Effector memory CD4-positive, alpha-beta T cell (primary cell): ENCODE measurements around the gene FOXE1.

Source experiments
- DNase-seq, 3 donors: peaks; one replicate each; pipeline ENCODE4 v3.0.0-alpha.2; 2020
- H3K27ac ChIP-seq: 2 replicates; pipeline ENCODE4 v1.7.0; 2013; ENCODE audit warnings: mild to moderate bottlenecking, low read length, moderate library complexity; ENCODE audit not compliant: insufficient read depth, poor library complexity, severe bottlenecking
- H3K27me3 ChIP-seq: replicated peaks from 2 replicates; pipeline ENCODE4 v1.7.0; 2013; ENCODE audit warnings: mild to moderate bottlenecking, low read length; ENCODE audit not compliant: insufficient read depth, control insufficient read depth, poor library complexity, severe bottlenecking
- H3K36me3 ChIP-seq: 2 replicates; pipeline ENCODE4 v1.7.0; 2013; ENCODE audit warnings: mild to moderate bottlenecking, low read length, moderate library complexity; ENCODE audit not compliant: control insufficient read depth, insufficient read depth
- H3K4me1 ChIP-seq: 2 replicates; pipeline ENCODE4 v1.7.0; 2013; ENCODE audit warnings: low read length, mild to moderate bottlenecking; ENCODE audit not compliant: control insufficient read depth, insufficient read depth, poor library complexity, severe bottlenecking
- H3K4me3 ChIP-seq: 2 replicates; pipeline ENCODE4 v1.7.0; 2013; ENCODE audit warnings: low read length, low read depth, mild to moderate bottlenecking; ENCODE audit not compliant: insufficient read depth, poor library complexity, severe bottlenecking
- H3K9me3 ChIP-seq: 2 replicates; pipeline ENCODE4 v1.7.0; 2013; ENCODE audit warnings: mild to moderate bottlenecking, low read length, moderate library complexity; ENCODE audit not compliant: control insufficient read depth

The FOXE1 gene

GRCh38 chr9:97854696-97855485, 1.9 kb downstream of the FOXE1 start:
- H3K27me3 ChIP-seq: peaks cover 82% of the 10 kb centered on the region
- H3K36me3 ChIP-seq: no peaks in the 10 kb centered on the region
- no peak overlapping the region for H3K4me3 ChIP-seq
- DNase-seq: no peak
- no peak overlapping the region for H3K27ac ChIP-seq
- peaks cover 30% of the 10 kb centered on the region for H3K4me1 ChIP-seq
- H3K9me3 ChIP-seq: no peaks in the 10 kb centered on the region

DNA sequence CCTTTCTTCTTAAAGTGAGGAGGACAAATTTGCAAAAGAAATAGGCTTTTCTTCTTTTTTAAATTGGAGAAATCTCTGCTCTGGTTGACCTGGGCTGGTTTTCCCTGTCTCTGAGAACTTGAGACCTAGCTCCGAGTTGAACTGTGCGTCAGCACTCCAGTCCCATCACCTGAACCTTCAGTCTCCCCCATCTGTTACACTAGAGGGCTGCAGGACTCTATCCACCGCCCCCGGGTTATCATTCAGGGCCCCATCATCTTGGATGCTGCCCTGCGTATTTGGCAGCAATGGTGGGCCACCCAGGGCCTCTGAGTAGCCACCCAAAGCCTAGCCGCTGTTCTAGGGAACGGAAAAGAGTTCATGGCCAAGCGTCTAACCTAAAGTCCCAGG, 2.5 kb downstream of the FOXE1 start:
- Histone ChIP-seq H3K27ac (no peak overlapping the region), H3K36me3 (no peaks in the 10 kb centered on the region), H3K27me3 (peaks cover 81% of the 10 kb centered on the region), H3K4me1 (peaks cover 30% of the 10 kb centered on the region), H3K4me3 (no peak overlapping the region), H3K9me3 (no peaks in the 10 kb centered on the region)
- no peak for DNase-seq

DNA sequence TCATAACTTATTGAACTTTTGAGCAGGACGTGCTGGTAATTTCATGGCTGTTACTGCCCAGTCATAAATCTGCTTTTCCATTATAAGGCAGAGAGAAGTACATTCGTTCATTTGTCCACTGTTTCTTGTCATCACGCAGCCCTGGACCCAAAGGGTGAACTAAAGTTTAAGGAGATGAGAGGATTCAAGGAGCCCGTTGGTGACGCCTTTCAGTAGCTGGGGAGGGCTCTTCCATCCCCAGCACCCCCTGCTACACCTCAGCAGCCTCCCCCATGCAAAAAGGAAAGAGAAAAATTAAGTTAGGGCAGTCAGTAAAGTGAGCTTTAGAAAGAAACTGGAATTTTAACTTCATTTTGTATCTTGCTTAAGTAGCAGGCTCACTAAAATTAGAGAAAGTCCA, 2.9 kb downstream of the FOXE1 start:
- H3K9me3 ChIP-seq: no peaks in the 10 kb centered on the region
- H3K4me3 ChIP-seq: no peak overlapping the region
- H3K36me3 ChIP-seq: no peaks in the 10 kb centered on the region
- DNase-seq: no peak
- peaks cover 85% of the 10 kb centered on the region for H3K27me3 ChIP-seq
- peaks cover 30% of the 10 kb centered on the region for H3K4me1 ChIP-seq
- H3K27ac ChIP-seq: no peak overlapping the region

DNA sequence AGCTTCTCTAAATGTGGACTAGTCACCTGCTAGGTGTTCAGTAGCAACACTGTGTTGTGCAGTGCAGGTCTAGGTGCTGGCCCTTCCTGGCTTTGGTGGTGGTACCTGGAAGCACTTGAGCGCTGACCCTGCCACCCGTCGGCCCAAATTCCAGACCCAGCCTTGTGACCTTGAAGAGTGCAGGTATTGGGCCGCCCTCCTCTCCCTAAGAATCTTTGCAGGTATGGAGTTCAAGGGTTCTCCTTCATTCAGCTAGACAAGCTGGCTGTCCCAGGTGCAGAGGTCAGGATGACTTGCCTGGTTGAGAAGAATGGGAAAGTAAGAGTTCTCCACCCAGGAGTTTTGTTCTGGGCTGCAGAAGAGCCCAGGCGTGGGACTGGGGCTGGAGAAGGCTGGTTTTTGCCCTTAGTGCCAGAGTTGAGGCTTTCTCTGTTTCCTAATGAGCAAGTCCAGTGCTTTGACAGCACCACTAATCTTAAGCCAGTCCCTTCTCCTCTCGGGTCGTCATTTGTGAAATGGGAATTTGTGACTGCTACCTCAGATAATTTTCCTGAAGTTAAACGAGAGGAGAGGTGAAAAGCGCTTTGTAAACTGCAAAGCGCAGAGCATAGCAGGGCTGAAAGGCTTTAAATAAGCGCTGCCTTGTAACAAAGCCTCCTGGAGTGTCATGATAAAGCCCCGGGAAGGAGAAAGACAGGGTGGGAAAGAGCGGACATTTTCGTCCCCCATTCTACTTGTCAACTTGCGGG, 4.0 kb downstream of the FOXE1 start:
- H3K9me3 ChIP-seq: no peaks in the 10 kb centered on the region
- no peak overlapping the region for H3K27ac ChIP-seq
- DNase-seq: no peak
- H3K4me1 ChIP-seq: peaks cover 28% of the 10 kb centered on the region
- H3K27me3 ChIP-seq: peaks cover 74% of the 10 kb centered on the region
- H3K4me3 ChIP-seq: no peak overlapping the region
- H3K36me3 ChIP-seq: no peaks in the 10 kb centered on the region

DNA sequence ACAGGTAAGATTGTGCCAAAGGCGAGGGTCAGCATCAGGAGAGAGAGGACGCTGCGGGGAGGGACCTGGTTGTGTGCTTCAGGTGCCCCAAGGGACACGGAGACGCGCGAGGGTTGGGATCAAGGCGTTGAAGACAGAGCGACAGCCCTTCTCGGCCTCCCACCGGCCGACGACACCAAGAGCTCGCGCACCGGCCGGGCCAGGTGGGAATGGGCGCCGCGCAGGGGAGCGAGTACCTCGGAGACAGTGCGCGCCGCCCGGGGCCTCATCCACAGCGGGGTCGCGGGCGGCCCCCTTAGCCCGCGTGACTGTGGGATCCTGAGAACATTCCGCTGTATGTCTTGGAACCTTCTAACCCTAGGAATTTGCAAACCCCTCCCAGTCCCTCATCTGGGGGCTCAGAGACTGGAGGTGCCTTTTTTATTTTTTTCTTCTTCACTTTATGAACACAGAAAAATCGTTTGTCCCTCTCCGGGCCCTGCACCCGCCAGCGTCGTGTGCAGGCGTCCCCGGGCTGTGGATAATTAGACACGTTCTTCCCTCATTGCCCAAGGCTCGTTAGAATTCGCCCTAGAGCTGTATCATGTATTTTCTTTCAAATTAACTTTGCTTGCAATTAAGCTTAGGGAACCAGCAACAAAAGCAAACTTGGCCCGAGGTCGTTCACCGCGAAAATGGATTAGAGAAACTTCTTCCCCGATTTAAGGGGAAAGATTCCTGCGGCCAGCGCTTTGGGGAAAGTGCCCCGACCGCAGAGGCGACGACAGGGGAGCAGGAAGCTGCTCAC, 4.8 kb downstream of the FOXE1 start:
- Histone ChIP-seq H3K36me3 (no peaks in the 10 kb centered on the region), H3K27me3 (peaks cover 66% of the 10 kb centered on the region), H3K27ac (no peak overlapping the region), H3K4me3 (no peak overlapping the region), H3K4me1 (peaks cover 20% of the 10 kb centered on the region), H3K9me3 (no peaks in the 10 kb centered on the region)
- DNase-seq: no peak

DNA sequence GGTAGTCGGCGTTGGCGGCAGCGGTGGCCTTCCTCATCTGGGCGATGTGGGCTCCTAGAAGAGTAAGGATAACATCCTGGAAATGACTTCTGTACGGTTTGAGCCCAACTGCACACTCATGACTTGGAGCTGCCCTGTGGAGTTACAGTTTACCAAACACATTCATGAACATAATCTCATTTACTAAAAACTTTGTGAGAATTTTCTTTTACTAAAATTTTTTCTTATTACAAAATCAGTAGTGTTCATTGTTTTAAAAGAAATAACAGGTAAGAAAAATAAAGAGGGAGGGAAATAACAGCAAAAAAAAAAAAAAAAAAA, 5.3 kb downstream of the FOXE1 start:
- Histone ChIP-seq H3K27ac (no peak overlapping the region), H3K9me3 (no peaks in the 10 kb centered on the region), H3K4me3 (no peak overlapping the region), H3K4me1 (peaks cover 15% of the 10 kb centered on the region), H3K36me3 (no peaks in the 10 kb centered on the region), H3K27me3 (peaks cover 61% of the 10 kb centered on the region)
- DNase-seq: no peak

- no peaks in the 10 kb centered on the region for H3K36me3 ChIP-seq
- H3K9me3 ChIP-seq: no peaks in the 10 kb centered on the region
- H3K4me3 ChIP-seq: no peak overlapping the region
- peaks cover 56% of the 10 kb centered on the region for H3K27me3 ChIP-seq
- no peak for DNase-seq
- H3K27ac ChIP-seq: no peak overlapping the region
- peaks cover 11% of the 10 kb centered on the region for H3K4me1 ChIP-seq
These were observed 5.8 kb downstream of the FOXE1 start for GRCh38 chr9:97858826-97859225.

DNA sequence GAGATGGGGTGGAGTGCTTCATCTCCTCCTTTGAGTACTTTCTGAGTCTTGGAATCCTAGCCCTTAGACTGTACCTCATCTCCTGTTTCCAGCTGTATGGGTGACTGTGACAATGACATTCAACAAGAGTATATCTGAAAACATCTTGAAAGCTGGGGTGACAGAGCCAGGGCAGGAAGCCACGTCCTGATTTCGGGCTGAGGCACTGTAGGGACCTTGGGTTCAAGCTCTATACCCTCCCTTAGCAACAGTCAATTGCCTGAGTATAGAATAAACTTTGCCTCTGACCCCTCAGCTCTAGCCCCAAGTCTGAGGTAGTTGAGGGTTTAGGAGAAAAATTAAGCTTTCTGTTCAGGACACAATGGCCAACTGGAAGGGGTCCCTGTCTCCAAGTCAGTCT, 6.3 kb downstream of the FOXE1 start:
- H3K27ac ChIP-seq: no peak overlapping the region
- no peak for DNase-seq
- no peak overlapping the region for H3K4me3 ChIP-seq
- no peaks in the 10 kb centered on the region for H3K9me3 ChIP-seq
- no peaks in the 10 kb centered on the region for H3K36me3 ChIP-seq
- peaks cover 11% of the 10 kb centered on the region for H3K4me1 ChIP-seq
- H3K27me3 ChIP-seq: peaks cover 56% of the 10 kb centered on the region

DNA sequence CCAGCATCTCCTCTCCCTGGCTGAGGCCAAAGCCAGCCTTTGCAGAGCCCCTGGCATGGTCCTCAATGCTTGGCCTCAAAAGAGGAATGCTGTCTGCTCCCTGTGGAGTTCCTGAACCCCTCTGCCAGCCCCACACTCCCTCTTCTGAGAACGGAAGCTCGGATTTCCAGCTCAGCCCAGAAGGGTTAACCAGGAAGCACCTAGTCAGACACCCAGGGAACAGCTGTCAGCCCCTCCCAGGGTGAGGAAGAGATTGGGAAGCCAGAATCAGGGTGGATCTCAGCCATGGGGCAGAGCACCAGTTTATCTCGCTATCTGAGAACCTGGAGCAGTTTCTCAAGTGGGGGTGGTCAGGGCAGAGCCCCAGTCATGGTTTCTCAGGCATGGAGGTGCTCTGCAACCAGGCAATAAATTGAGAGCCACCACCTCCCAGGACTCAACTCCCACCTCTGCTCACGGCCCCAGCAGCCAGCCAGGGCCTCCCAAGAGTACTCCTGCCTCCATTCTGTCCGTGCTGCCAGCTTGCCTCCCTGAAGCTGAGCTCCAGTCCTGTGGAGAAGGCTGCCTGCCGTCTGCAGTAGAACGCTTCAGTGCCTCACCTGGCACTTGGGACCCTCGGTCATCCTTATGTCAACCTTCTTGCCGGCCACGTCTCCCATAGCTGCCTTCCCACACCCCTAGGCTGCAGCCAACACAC, 7.6 kb downstream of the FOXE1 start:
- Histone ChIP-seq H3K27ac (no peak overlapping the region), H3K4me3 (no peak overlapping the region), H3K4me1 (peaks cover 6% of the 10 kb centered on the region), H3K9me3 (no peaks in the 10 kb centered on the region), H3K36me3 (no peaks in the 10 kb centered on the region), H3K27me3 (peaks cover 45% of the 10 kb centered on the region)
- no peak for DNase-seq
